Measurements from ENCODE around the gene UBE2L5. TPM values are rescaled to one million over a fixed set of nuclear protein-coding genes. Genes with fewer than 3 reads are reported as not detected.

The UBE2L5 gene
- total RNA-seq, 2 experiments from 2014 or later, result 0.22 to 1.8 TPM

GRCh38 chr13:30395192-30396158 is 26.8 kb upstream of the UBE2L5 start:
- H3K27ac ChIP-seq (ENCODE audit: low read depth, low read length, poor library complexity, severe bottlenecking), result peak overlapping the region; percentile 74
- H3K4me1 ChIP-seq (ENCODE audit: insufficient read depth, low read length, poor library complexity, severe bottlenecking), result peaks cover 25% of the 10 kb centered on the region
- ChIA-PET POLR2A (interaction anchor here (0.6 to 4.1 kb wide), 20 partner anchors 11 to 948 kb away, joined by 3 to 67 read pairs (median 4); partner anchors contain the start of gene UBE2L5), CTCF (ENCODE audit: unreplicated experiment) (interaction anchor here (1.0 to 3.1 kb wide), 4 partner anchors 10 to 50 kb away, joined by 3 to 15 read pairs (median 5); no protein-coding TSS in a partner anchor)
- H4K20me1 ChIP-seq (ENCODE audit: insufficient read depth, low read length), result no peaks in the 10 kb centered on the region
- intact Hi-C loops (cut with micrococcal nuclease; ENCODE audit: unreplicated experiment), result loop anchor here (1.0 kb wide), 1 partner anchor 19 kb away; no protein-coding TSS in a partner anchor
- H2AFZ ChIP-seq (ENCODE audit: low read length), result peak overlapping the region; percentile 80
- H3K9me2 ChIP-seq (ENCODE audit: insufficient read depth, low read length), result no peaks in the 10 kb centered on the region
- no peaks in the 10 kb centered on the region for H3K36me3 ChIP-seq (ENCODE audit: insufficient read depth, low read length)
- BruUV-seq (replicated peaks), result TSS peak; percentile 96
- H3K9me3 ChIP-seq (ENCODE audit: low read length), result no peaks in the 10 kb centered on the region
- H3K4me3 ChIP-seq (ENCODE audit: low read depth, low read length, poor library complexity, severe bottlenecking), result peak overlapping the region; percentile 68
- peak overlapping the region; percentile 88 for H3K4me2 ChIP-seq (ENCODE audit: low read length)
- TF ChIP-seq EZH2phosphoT487 (IDR thresholded peaks at IDR 0.05; ENCODE audit: borderline replicate concordance, low read depth, low read length) (no peak), CTCF (conservative IDR thresholded peaks at IDR 0.05; ENCODE audit: low read length) (no peak)
- no peaks in the 10 kb centered on the region for H3K79me2 ChIP-seq (ENCODE audit: insufficient read depth, low read depth, low read length)
- DNase-seq (ENCODE audit: low spot score), result peak; percentile 91

- intact Hi-C loops (cut with micrococcal nuclease; ENCODE audit: unreplicated experiment), result no loop called here
- no peak for TF ChIP-seq EZH2phosphoT487 (IDR thresholded peaks at IDR 0.05; ENCODE audit: borderline replicate concordance, low read depth, low read length)
- no peak for TF ChIP-seq CTCF (conservative IDR thresholded peaks at IDR 0.05; ENCODE audit: low read length)
- Histone ChIP-seq H3K4me2 (ENCODE audit: low read length) (peak overlapping the region; percentile 88), H2AFZ (ENCODE audit: low read length) (peak overlapping the region; percentile 80), H3K27ac (ENCODE audit: low read depth, low read length, poor library complexity, severe bottlenecking) (peak overlapping the region; percentile 74), H3K79me2 (ENCODE audit: insufficient read depth, low read depth, low read length) (no peaks in the 10 kb centered on the region), H3K4me1 (ENCODE audit: insufficient read depth, low read length, poor library complexity, severe bottlenecking) (peaks cover 25% of the 10 kb centered on the region), H4K20me1 (ENCODE audit: insufficient read depth, low read length) (no peaks in the 10 kb centered on the region), H3K9me2 (ENCODE audit: insufficient read depth, low read length) (no peaks in the 10 kb centered on the region), H3K4me3 (ENCODE audit: low read depth, low read length, poor library complexity, severe bottlenecking) (peak overlapping the region; percentile 68), H3K9me3 (ENCODE audit: low read length) (no peaks in the 10 kb centered on the region), H3K36me3 (ENCODE audit: insufficient read depth, low read length) (no peaks in the 10 kb centered on the region)
- no TSS peak for BruUV-seq (replicated peaks)
- ChIA-PET POLR2A (interaction anchor here (1.1 to 4.1 kb wide), 3 partner anchors 10 to 22 kb away, joined by 5 to 67 read pairs (median 50); no protein-coding TSS in a partner anchor), CTCF (ENCODE audit: unreplicated experiment) (interaction anchor here (1.4 kb wide), 1 partner anchor 9 kb away, joined by 5 read pairs; no protein-coding TSS in a partner anchor)
- no peak for DNase-seq (ENCODE audit: low spot score)
These were observed 25.7 kb upstream of the UBE2L5 start for GRCh38 chr13:30396434-30397075.

Measured in OCI-LY7 (cell line).